GM19023 (cell line): ENCODE measurements around the gene OCIAD1.
"Not testable (repeated sequence)": the region's sequence is repeated elsewhere in the genome, so short reads cannot be mapped to it uniquely, and the experiment has no call there.

Source experiments
- ATAC-seq: cut with Tn5 transposase; IDR thresholded peaks from one replicate; pipeline ENCODE4 v1.9.1; 2021; ENCODE audit warnings: mild to moderate bottlenecking, moderate library complexity; ENCODE audit not compliant: unreplicated experiment

The OCIAD1 gene

GRCh38 chr4:48830706-48831531, at the start of gene OCIAD1:
TSS of gene OCIAD1 (plus strand) at chr4:48831088. CDS start at chr4:48832625, 1,537 bp downstream.
- ATAC-seq, result peak; percentile 99

GRCh38 chr4:48781968-48782367, 48.9 kb upstream of the OCIAD1 start:
- no peak for ATAC-seq

- ATAC-seq, result no peak
Observed at GRCh38 chr4:48785302-48785701, 45.6 kb upstream of the OCIAD1 start.

GRCh38 chr4:48786549-48786948, 44.3 kb upstream of the OCIAD1 start:
- ATAC-seq, result no peak

- ATAC-seq, result no peak
Observed at GRCh38 chr4:48787056-48787455, 43.8 kb upstream of the OCIAD1 start.

GRCh38 chr4:48790561-48790960, 40.3 kb upstream of the OCIAD1 start:
- ATAC-seq, result no peak

GRCh38 chr4:48791313-48791712, 39.6 kb upstream of the OCIAD1 start:
- no peak for ATAC-seq

GRCh38 chr4:48792348-48793006, 38.4 kb upstream of the OCIAD1 start:
- no peak for ATAC-seq

- ATAC-seq, result no peak
Observed at GRCh38 chr4:48795108-48795507, 35.8 kb upstream of the OCIAD1 start.

GRCh38 chr4:48796191-48796926, 34.5 kb upstream of the OCIAD1 start:
- ATAC-seq, result no peak

GRCh38 chr4:48796927-48797679, 33.8 kb upstream of the OCIAD1 start:
- no peak for ATAC-seq

- no peak for ATAC-seq
Observed at GRCh38 chr4:48798117-48798516, 32.8 kb upstream of the OCIAD1 start.

GRCh38 chr4:48799157-48799556, 31.7 kb upstream of the OCIAD1 start:
- ATAC-seq, result no peak

- ATAC-seq, result not testable (repeated sequence)
Observed at GRCh38 chr4:48800155-48800554, 30.7 kb upstream of the OCIAD1 start.

GRCh38 chr4:48801016-48801715, 29.7 kb upstream of the OCIAD1 start:
- ATAC-seq, result no peak

GRCh38 chr4:48804584-48805301, 26.1 kb upstream of the OCIAD1 start:
- ATAC-seq, result no peak

GRCh38 chr4:48812866-48813265, 18.0 kb upstream of the OCIAD1 start:
- no peak for ATAC-seq

GRCh38 chr4:48813964-48814363, 16.9 kb upstream of the OCIAD1 start:
- peak; percentile 76 for ATAC-seq

- ATAC-seq, result no peak
Observed at GRCh38 chr4:48815483-48815882, 15.4 kb upstream of the OCIAD1 start.

GRCh38 chr4:48816297-48816696, 14.6 kb upstream of the OCIAD1 start:
- ATAC-seq, result not testable (repeated sequence)
